Parathyroid adenoma (tissue), 2 donors: ENCODE measurements around the gene ZBTB7B.

Source experiments
- H2AFZ ChIP-seq: fragments of 300-600 bp; sonication (generic); one replicate; pipeline ENCODE4 v1.7.0; 2017; ENCODE audit warnings: antibody characterized with exemption, mild to moderate bottlenecking
- H3K27ac ChIP-seq: fragments of 300-600 bp; sonication (generic); one replicate; pipeline ENCODE4 v1.7.0; 2017
- H3K27me3 ChIP-seq: fragments of 300-600 bp; sonication (generic); one replicate; pipeline ENCODE4 v1.7.0; 2017; ENCODE audit warnings: low read length; ENCODE audit not compliant: control insufficient read depth, insufficient read depth
- H3K36me3 ChIP-seq: fragments of 300-600 bp; sonication (generic); one replicate; pipeline ENCODE4 v1.7.0; 2017; ENCODE audit warnings: low read length; ENCODE audit not compliant: control insufficient read depth, insufficient read depth
- H3K4me1 ChIP-seq: fragments of 300-600 bp; sonication (generic); one replicate; pipeline ENCODE4 v1.7.0; 2017; ENCODE audit warnings: control low read depth
- H3K4me2 ChIP-seq: fragments of 300-600 bp; sonication (generic); one replicate; pipeline ENCODE4 v1.7.0; 2017; ENCODE audit warnings: low read length
- H3K4me3 ChIP-seq: fragments of 300-600 bp; sonication (generic); one replicate; pipeline ENCODE4 v1.7.0; 2017; ENCODE audit warnings: low read depth, low read length
- H3K79me2 ChIP-seq: fragments of 300-600 bp; sonication (generic); one replicate; pipeline ENCODE4 v1.7.0; 2017; ENCODE audit warnings: control low read depth
- H3K9ac ChIP-seq: fragments of 300-600 bp; sonication (generic); one replicate; pipeline ENCODE4 v1.7.0; 2017; ENCODE audit warnings: mild to moderate bottlenecking
- H3K9me3 ChIP-seq: fragments of 300-600 bp; sonication (generic); one replicate; pipeline ENCODE4 v1.7.0; 2017; ENCODE audit warnings: low read length; ENCODE audit not compliant: control insufficient read depth
- TF ChIP-seq, protein P1 (sequence below): fragments of 300-600 bp; sonication (generic); IDR thresholded peaks from one replicate; pipeline ENCODE4 v1.7.0; 2017; ENCODE audit warnings: antibody characterized with exemption, mild to moderate bottlenecking
- donor health status: primary hyperparathyroidism.

The ZBTB7B gene

DNA sequence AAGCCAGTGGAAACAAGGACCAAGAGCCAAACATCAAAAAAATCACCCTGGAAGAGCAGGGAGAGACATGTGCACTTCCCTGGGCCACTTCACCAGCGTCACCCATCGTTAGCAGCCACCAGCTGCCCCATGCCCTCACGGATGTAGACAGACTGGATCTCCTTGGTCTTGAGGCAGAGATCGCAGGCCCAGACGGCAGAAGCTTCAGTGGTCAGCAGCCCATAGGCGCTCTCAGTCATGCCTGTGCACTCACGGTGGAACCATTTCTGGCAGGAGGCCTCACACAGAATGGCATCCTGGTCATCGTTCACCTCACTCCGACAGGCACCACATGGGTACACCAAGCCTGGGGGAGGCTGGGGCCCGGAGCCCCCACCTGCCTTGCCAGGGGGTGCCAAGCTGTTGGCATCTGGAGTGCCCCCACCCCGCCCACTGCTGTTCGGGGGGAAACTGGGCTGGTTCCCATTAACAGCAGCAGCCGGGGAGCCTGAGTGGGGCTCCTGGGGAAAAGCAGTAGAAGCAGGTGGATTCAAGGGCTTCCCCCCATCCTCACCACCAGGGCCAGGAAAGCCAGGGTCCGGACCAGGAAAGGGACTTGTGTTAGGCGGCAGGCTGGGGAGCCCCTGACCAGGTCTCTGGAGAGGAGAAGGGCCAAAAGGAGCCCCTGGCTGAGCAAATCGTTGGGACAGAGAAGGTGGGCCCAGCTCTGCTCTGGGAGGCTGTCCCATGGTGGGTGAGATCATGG, 43.7 kb upstream of the ZBTB7B start:
- H3K27ac ChIP-seq = no peak overlapping the region
- no peak overlapping the region for H3K4me3 ChIP-seq
- H3K4me1 ChIP-seq = peaks cover 17% of the 10 kb centered on the region

DNA sequence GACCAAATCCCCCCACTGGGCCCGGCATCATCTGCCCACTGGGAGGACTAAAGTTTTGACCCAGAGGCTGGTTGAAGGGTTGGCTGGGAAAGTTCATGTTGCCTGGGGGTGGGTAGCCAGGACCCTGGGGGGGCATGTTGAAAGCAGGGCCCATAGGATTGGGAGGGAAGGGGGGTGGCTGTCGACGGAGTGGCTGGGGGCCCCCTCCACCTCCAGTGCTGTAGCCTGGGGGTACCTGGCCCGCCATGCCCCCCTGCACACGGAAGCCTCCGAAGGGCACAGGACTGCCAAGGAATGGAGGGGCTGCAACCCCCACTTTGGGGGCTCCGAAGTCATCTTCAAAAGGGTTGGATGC, 43.2 kb upstream of the ZBTB7B start:
- no peaks in the 10 kb centered on the region for H3K27me3 ChIP-seq
- no peak overlapping the region for H3K9ac ChIP-seq
- H3K4me2 ChIP-seq = no peak overlapping the region
- no peaks in the 10 kb centered on the region for H3K79me2 ChIP-seq
- peaks cover 17% of the 10 kb centered on the region for H3K4me1 ChIP-seq
- no peaks in the 10 kb centered on the region for H3K36me3 ChIP-seq
- H2AFZ ChIP-seq = no peak overlapping the region
- H3K27ac ChIP-seq = no peak overlapping the region
- no peaks in the 10 kb centered on the region for H3K9me3 ChIP-seq
- TF ChIP-seq, protein P1, sequence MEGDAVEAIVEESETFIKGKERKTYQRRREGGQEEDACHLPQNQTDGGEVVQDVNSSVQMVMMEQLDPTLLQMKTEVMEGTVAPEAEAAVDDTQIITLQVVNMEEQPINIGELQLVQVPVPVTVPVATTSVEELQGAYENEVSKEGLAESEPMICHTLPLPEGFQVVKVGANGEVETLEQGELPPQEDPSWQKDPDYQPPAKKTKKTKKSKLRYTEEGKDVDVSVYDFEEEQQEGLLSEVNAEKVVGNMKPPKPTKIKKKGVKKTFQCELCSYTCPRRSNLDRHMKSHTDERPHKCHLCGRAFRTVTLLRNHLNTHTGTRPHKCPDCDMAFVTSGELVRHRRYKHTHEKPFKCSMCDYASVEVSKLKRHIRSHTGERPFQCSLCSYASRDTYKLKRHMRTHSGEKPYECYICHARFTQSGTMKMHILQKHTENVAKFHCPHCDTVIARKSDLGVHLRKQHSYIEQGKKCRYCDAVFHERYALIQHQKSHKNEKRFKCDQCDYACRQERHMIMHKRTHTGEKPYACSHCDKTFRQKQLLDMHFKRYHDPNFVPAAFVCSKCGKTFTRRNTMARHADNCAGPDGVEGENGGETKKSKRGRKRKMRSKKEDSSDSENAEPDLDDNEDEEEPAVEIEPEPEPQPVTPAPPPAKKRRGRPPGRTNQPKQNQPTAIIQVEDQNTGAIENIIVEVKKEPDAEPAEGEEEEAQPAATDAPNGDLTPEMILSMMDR = no peak
- no peak overlapping the region for H3K4me3 ChIP-seq

More for the DNA sequence above, 43.7 kb upstream of the ZBTB7B start:
- no peaks in the 10 kb centered on the region for H3K9me3 ChIP-seq
- H3K79me2 ChIP-seq = no peaks in the 10 kb centered on the region
- H3K36me3 ChIP-seq = no peaks in the 10 kb centered on the region
- H3K4me2 ChIP-seq = peak overlapping the region; percentile 33
- no peak overlapping the region for H3K9ac ChIP-seq
- H2AFZ ChIP-seq = no peak overlapping the region
- TF ChIP-seq, protein P1 = no peak
- H3K27me3 ChIP-seq = no peaks in the 10 kb centered on the region

DNA sequence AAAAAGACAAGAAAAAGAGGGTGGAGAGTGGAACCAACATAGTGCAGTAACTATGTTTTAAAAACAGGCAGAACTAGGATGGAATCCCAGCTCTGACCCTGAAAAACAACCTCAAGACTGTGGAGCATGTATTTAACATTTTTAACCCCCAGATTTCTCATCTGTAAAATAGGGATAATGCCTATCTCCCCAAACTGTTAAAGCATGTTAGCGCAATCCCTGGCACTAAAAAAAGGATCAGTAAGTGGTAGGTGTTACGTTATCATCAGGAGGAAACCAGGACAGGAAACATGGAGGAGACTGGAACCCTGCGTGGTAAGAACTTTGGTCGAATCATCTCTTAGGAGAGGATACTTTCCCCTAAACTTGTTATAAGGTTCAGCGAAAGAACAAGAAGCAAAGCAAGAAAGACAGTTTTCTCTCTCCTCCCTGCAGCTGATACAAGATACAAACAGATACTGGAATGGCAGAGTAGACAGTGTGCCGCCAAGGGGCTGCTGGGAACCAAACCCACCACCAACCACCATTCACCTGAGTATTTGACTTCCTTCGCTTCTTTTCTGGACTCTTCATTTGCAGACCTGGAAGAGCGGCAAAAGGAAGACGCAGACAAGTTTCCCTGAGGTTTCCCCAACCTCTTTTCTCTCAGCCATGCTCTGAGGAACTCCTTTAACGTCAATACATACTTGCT, 42.0 kb upstream of the ZBTB7B start:
- Histone ChIP-seq H3K27me3 (no peaks in the 10 kb centered on the region), H3K27ac (peak overlapping the region; percentile 95), H3K9me3 (no peaks in the 10 kb centered on the region), H3K36me3 (no peaks in the 10 kb centered on the region), H2AFZ (no peak overlapping the region), H3K4me2 (peak overlapping the region; percentile 97), H3K79me2 (no peaks in the 10 kb centered on the region), H3K4me3 (peak overlapping the region; percentile 96), H3K4me1 (peaks cover 12% of the 10 kb centered on the region), H3K9ac (no peak overlapping the region)
- TF ChIP-seq, protein P1 = no peak

DNA sequence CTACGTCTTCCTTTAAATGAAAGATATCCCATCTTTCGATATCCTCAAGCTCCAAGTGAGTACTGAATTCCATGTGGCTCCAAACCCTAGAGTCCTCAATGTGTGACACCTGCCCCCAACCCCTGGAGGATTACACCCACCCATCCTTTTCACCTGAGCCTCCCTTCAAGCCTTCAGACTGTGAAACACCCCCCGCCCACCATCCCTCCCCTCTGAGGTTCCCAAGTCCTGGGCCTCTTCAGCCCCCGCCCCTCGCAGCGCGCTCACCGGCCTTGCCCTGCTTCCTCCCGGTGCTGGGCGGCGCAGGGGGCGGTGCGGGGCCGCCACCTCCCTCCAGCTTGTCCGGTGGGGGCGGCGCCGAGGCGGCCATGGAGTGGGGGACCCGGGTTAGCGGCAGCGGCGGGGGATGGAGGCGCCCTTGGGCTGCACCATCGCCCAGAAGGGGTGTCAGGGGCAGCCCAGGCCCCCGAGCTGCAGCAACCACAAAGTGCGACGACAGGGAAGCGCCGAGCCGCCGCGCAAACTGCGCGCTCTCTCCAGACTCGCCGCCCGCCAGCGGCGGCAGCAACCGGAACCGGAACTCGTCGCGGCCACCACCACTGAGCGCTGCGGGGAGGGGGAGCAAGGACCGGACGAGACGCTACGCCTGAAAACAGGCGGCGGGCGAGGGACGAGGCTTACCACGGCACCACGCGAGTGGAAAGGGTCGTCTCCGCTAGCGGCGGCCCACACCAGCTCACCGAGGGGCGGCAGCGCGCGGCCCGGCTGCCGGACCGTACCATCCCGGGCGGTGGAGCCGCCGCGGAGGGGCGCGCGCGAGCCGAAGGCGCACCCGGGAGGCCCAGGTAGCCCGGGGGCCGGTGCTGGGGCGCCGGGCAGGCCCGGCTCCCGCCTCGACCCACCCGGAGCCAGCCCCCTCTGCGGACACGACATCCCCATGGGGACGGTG, 41.1 kb upstream of the ZBTB7B start, which contains the start of gene PYGO2:
Gene PYGO2, minus strand, starts transcription at position 576 of the 949 bp plus-strand sequence. Its CDS starts 206 bp downstream, at position 370.
- H2AFZ ChIP-seq = peak within 1 kb of the TSS; percentile 79
- H3K27ac ChIP-seq = peak within 1 kb of the TSS; percentile 95
- no peaks in the 10 kb centered on the region for H3K27me3 ChIP-seq
- peak within 1 kb of the TSS; percentile 96 for H3K4me3 ChIP-seq
- no peaks in the 10 kb centered on the region for H3K36me3 ChIP-seq
- peak within 1 kb of the TSS; percentile 97 for H3K4me2 ChIP-seq
- peaks cover 12% of the 10 kb centered on the region for H3K4me1 ChIP-seq
- TF ChIP-seq, protein P1 = peak; percentile 48
- H3K9ac ChIP-seq = peak within 1 kb of the TSS; percentile 73
- no peaks in the 10 kb centered on the region for H3K79me2 ChIP-seq
- H3K9me3 ChIP-seq = no peaks in the 10 kb centered on the region
